ENCODE data around the gene SIX5.

The SIX5 gene

DNA sequence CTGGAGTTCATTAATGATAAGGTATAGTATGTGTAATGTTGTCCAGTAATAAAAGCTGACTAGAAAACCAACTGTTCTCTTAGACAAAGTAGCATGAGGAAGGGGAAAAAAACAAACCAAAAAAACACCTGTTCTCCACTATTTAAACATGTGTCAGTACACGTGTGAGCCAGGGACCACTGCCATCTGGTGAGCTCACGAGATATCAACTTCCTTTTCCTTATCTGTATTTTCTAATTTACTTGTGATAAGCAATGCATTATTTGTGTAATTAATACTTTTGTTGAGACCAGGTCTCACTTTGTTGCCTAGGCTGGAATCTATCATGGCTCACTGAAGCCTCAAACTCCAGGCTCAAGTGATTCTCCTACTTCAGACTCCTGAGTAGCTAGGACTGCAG lies 4.3 kb upstream of the SIX5 start:
- DNase-seq (ENCODE audit: low read depth in 2 of 2): no peak

DNA sequence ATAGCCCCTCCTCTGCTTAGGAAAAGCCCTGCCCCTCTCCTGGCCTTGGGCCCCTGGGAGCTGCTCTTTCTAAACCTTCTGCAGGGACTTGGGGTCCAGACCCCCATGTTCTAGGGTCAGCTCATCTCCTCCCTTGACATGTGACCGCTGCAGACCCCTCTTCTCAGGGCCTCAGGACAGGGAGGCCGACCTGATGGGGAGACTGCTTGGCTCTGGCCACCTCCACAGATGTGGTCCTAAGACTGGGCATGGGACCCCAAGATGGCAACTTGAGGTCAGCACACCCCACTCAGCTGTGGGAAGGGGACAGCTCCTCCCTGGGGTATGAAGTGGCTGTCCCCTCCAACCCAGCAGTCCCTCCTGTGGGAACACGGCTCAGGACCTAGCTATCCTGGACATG lies 3.9 kb upstream of the SIX5 start:
- DNase-seq (ENCODE audit: low read depth in 2 of 2): no peak

DNA sequence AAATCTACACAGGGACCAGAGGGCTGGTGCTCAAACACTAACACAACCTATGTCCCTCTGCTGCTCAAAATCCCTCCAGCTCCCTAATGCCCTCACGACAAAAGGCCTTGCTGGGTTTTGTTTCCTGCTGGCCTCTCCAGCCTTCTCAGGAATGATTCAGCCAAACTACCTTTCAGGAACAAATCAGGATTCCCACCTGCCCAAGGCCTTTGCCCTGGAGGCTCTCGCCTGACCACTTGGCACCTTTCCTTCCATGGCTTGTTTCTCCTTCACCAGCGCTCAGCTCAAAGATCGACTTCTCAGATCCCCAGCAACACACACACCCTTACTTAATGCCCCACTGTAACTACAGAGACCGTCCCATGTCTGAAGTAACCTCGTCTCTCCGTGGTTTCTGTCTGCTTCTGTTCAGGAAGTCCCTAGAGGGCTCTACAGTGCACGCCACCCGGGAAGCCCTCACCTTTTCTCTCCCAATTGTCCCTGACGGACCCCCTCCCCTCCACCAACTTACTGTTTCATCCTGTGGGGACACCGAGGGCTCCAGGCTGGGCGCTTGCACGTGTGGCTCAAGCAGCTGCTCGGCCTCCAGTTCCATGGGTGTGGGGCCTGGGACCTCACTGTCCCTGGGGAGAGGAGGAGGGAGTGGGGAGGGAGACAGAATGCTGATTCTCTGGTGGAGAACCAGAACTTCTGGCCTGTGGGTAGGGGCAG lies 3.2 kb upstream of the SIX5 start:
- DNase-seq (ENCODE audit: low read depth in 2 of 2): no peak

DNA sequence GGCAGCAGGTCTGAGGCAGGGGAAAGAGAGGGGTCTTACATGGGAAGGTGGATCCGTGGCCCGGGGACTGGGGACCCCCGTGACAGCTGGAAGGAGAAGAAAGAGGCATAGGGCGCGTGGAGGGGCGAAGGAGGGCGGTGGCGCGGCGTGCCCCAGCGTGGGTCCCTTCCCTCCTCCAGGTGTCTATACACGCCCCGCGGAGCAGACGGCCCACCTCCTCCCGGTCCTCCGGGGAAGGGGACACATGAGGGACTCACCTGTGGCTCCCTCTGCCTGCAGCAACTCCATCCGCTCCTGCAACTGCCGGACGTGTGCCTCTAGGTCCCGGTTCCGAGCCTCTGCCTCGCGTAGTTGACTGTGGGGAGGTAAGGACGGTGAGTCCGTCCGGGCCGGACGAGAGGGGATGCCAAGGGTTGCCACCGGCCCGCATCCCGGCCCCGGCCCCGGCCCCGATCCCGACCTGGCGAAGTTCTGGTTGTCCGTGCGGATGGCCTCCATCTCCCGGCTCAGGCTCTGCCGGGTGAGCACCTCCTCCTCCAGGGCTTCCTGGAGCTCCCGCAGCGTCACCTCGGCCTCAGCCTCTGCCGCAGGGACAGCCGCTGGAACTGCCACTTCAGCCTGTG lies 2.4 kb upstream of the SIX5 start:
- DNase-seq (ENCODE audit: low read depth in 2 of 2): no peak

DNA sequence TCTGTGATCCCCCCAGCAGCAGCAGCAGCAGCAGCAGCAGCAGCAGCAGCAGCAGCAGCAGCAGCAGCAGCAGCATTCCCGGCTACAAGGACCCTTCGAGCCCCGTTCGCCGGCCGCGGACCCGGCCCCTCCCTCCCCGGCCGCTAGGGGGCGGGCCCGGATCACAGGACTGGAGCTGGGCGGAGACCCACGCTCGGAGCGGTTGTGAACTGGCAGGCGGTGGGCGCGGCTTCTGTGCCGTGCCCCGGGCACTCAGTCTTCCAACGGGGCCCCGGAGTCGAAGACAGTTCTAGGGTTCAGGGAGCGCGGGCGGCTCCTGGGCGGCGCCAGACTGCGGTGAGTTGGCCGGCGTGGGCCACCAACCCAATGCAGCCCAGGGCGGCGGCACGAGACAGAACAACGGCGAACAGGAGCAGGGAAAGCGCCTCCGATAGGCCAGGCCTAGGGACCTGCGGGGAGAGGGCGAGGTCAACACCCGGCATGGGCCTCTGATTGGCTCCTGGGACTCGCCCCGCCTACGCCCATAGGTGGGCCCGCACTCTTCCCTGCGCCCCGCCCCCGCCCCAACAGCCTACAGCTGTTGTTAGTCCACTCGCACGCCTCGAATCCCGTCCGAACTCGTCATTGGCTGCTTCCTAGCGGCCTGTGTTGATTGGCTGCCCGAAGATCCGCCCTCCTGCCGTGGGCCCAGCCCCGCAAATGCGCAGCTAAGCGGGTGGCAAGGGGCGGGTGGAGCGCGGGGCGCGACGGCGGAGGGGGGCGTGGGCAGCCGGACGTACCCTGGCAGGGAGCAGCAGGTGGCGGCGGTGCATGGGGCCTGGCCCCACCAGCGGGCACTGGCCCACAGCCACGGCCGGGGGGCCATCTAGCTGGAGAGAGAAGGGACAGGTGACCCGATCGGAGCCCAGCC lies 1.4 kb upstream of the SIX5 start:
- DNase-seq (ENCODE audit: low read depth in 2 of 2): peak; percentile 80 to 82

DNA sequence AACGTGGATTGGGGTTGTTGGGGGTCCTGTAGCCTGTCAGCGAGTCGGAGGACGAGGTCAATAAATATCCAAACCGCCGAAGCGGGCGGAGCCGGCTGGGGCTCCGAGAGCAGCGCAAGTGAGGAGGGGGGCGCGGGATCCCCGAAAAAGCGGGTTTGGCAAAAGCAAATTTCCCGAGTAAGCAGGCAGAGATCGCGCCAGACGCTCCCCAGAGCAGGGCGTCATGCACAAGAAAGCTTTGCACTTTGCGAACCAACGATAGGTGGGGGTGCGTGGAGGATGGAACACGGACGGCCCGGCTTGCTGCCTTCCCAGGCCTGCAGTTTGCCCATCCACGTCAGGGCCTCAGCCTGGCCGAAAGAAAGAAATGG lies 754 bp upstream of the SIX5 start:
- DNase-seq (ENCODE audit: low read depth in 2 of 2): peak in 1 of 2 donors; percentile 20

DNA sequence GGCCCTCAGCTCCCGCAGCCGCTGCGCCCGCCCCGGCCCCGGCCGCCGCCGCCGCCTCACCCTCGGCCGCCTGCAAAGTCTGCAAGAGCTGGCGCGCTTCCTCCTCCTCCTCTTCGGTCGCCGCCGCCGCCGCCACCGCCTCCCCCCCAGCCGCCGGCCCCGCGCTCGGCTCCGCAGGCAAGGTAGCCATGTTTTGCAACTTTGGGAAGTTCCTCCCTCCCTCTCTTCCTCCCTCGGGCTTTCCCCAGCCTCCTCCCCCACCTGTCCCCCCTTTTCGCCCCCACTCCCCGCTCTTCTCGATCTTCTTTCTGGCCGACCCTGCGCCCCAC lies 433 bp downstream of the SIX5 start:
- DNase-seq (ENCODE audit: low read depth in 2 of 2): no peak

DNA sequence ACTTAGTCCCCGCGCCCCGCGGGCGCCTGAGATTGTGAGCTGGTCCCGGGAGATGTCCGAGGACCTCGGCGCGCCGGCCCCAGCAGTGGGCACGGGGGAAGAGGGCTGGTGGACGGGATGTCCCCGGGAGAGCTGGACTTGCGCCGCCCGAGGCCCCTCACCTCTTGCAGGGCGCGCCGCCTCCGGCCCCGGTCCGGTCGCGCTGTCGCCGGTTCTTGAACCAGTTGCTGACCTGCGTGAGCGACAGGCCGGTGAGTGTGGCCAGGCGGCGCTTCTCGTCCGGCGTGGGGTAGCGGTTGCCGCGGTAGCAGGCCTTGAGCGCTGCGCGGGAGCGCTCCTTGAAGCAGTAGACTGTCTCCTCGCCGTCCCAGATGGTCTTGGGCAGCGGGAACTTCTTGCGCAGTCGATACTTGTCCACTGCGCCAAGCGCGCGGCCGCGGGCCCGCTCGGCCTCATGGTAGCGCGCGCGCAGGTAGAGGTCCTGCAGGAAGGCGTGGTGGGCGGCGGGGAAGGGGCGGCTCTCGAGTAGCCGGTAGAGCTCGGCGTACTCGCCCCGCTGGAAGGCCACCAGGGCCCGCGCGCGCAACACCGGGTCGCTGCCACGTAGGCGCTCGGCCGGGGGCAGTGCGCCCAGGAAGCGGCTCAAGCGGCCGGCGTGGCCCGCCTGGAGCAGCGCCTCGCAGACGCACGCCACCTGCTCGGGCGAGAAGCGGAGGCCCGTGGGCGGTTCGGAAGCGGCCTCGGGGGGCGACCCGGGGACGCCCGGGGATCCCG lies 984 bp downstream of the SIX5 start:
- no peak for DNase-seq (ENCODE audit: low read depth in 2 of 2)

DNA sequence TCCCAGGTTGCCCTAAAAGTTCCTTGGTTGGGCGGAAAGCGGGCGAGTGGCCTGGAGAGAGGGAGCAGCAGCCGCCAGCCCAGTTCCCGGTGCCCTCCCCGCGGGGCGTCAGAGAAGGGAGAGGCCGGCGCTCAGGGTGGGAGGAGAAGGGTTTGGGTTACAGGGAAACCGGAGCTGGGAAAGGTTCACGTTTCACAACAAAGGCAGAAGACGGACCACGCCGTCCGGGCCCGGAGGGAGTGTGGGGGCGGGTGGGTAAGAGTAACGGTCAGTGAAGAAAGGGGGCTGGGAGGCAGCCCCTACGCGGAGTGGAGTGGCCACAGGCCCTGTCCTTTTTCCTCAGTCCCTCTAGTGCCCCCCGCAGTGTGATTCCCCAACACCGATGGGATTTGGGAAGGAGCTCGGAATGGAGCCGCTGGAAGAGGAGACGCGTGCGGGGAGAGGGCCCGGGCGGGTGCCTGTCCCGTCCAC lies 1.6 kb downstream of the SIX5 start:
- no peak for DNase-seq (ENCODE audit: low read depth in 2 of 2)

DNA sequence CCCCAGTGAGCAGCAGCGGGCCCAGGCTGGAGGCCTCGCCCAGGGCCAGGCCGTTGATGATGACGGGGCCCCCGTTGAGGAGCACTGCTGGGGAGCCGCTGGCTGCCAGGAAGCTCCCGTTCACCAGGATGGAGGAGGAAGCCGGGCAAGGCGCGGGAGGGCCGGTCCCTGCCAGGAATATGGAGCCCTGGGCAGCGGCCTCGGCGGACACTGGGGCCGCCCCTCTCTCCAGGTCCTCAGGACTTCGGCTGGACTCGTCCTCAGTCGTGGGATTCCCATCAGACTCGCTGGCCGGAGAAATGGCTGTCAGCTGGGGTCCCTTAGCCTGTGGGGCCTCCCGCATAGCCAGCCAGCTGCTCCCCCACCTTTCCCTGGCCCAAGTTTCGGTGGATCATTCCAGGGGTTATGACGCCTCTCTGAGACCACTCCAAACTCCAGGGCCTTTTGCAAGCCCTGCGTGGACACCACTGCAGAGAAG lies 2.1 kb downstream of the SIX5 start:
- no peak for DNase-seq (ENCODE audit: low read depth in 2 of 2)

DNA sequence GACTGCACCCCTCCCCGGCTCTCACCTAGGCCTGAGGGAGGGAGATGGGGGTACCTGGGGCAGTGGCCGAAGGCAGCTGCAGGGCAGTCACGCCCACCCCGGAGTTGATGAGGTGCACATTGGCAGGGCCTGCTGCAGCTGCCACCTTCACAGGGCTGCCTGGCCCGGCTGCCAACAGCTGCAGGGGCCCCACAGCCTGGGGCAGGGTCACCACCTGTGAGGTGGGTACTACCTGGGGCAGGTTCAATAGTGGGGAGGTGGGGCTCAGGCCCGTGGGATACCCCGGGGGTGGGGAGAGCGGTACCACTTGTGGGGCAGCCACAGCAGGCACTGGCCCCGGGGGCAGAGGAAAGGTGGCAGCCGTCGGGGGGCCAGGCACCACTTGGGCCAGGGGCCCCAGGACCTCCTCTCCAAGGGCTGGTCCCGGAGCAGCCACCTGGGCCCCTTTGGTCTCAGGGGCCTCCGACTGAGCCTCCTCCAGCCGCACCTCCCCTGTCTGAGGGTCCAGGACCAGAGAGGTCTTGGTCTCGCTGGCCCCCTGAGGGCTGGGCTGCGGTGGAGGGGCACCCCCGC lies 2.7 kb downstream of the SIX5 start:
- no peak for DNase-seq (ENCODE audit: low read depth in 2 of 2)

DNA sequence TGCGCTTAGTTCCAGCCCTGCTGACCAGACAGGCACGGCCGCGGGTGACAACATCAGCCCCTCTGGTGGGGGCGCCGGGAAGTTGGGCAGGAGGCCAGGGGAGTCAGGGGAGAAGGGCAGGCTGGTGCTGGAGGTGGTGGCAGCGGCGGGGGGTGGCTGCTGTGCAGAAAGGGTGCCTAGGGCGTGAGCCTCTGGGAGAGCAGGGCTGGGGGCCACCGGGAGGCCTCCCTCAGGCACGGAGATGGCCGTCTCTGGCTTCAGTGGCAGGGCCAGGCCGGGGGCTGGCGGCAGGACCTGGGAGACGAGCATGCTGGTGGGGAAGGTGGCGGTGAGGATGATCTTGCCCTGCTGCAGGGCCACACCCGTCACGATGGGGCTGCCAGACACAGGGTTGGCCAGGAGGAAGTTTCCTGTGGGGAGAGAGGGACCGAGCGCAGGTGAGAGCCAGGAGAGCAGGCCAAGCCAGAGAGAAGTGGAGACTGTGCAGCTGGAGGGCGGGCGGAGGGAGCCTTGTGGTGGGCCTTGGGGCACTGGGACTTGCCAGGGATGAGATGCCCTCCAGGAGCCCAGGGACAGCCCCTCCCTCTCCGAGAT lies 3.3 kb downstream of the SIX5 start:
- no peak for DNase-seq (ENCODE audit: low read depth in 2 of 2)

DNA sequence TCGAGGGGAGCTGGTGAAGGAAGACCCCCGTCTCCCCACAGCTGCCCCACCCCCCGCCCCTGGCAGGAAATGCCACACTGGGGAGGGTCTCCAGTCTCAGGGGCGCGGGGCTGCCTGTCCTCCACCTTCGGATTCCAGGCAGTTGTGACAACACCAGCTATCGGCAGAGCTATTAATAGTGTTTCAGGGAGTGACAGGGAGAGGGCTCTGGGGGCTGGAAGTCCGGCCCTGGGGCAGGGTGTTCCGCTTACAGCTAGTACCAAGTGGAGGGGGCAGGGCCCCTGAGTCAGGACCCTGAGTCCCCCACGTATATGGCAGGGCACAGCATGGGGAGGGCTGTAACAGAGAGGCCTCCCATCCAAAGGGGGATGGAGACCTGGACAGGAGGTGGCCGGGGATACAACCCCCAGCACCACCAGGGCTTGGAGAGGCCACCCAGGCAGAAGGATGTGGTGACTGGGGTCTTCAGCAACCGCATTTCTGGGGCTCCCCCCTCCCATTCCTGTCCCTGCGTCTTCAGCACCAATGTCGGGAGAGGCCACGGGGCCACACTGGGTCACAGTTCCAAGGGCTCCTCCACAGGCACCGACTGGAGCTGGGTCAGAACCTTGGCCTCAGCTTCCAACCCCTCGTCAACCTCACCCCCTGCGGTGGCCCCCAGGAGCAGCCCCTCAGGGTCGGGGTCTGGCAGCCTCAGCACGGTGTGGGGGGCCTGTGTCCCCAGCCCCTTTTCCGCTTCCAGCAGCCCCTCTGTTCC lies 3.9 kb downstream of the SIX5 start:
- no peak for DNase-seq (ENCODE audit: low read depth in 2 of 2)

DNA sequence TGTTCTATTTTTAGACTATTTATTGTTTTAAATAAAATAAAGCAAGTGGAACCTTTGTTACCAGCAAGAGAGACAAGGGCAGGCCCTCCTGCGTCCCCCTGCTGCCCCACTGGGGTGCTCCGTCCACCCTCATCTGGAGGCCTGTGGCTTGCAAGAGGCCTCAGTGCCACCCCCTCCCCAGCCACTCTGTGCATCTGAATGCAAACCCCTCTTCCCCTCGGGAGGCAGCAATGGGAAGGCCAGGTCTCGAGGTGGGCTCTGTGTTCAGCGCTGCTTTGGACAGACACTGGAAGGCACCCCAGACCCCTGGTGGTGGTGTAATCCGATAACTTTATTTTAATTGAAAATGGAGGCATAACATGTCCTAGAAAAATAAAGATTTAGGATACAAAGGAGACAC lies 4.6 kb downstream of the SIX5 start:
- no peak for DNase-seq (ENCODE audit: low read depth in 2 of 2)

DNA sequence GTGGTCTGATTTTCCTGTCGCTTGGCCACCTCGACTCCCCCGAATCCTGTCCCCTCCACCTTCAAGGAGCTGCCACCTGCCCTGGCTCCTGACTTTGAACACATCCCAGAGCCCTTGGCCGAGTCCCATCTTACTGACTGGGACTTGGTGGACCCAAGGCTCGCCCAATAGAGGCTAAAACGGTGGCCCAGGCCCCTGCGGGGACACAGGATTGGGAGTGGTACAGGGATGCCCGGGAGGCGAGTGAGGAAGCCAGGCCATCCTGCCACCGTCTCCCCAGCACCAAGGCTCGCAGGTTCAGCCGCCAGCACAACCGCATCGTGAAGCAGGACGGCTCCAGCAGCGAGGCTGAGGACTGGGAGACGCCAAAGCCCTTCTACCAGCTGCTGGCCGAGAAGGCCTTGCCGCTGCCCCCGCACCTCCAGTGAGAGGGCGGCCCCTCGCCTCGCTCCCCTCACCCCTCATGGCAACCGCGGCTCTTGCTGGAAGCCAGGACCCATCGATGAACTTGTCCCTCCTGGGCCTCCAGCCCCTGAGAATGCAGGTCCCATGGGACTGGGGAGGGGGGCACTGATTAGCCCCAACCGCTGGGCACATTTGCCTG lies 5.3 kb downstream of the SIX5 start:
- no peak for DNase-seq (ENCODE audit: low read depth in 2 of 2)

DNA sequence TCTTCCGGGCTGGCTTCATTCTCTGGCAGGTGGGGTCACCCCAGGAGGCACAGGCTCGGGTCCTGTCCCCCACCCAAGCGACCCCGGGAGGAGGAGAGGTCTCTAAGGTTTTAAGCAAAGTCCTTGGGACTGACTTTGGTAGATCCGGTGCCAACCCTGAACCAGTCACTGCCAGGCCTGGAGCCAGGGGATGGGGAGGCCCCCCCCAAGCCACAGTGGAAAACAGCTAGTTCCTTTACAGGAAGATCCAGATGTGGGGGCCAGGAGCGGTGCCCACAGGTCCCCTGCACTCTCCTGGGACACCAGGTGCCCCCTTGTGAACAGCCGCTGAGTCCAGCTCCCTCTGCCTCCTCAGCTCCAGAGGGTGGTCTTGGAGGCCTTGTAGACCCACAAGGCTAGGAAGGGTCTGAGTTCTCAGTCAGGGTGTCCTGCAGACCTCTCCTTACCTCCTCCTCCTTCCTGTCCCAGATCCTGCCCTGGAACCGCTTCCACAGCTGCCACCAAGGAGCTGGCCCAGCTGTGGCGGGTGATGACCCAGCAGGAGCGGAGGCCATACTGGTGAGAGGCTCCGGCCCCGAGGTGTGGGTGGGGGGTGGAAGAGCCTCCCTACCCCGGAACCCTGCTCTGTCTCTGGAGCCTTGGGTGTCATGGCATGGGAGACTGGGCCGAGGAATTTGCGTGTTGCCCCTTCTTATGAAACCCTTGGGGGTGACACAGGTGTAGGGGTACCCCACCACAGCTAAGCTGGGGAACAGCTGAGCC lies 6.0 kb downstream of the SIX5 start:
- DNase-seq (ENCODE audit: low read depth in 2 of 2): no peak

DNA sequence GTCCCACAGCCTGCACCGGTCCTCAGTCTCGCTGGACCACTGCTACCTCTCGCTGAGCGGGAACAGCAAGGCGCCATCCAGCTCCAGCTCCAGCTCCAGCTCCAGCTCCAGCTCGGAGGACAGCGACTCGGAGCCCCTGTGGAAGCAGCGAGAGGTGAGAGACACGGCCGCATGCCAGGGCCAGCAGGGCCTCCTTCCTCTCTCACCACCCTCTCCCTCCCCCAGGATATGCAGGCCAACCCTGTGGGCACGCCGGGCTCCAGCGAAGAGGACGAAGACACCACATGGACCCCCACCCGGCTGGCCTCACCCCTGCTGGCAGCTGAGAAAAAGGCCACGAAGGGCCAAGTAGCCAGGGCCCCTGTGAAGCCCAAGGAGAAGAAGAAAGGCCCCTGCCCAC lies 7.3 kb downstream of the SIX5 start:
- DNase-seq (ENCODE audit: low read depth in 2 of 2): no peak

DNA sequence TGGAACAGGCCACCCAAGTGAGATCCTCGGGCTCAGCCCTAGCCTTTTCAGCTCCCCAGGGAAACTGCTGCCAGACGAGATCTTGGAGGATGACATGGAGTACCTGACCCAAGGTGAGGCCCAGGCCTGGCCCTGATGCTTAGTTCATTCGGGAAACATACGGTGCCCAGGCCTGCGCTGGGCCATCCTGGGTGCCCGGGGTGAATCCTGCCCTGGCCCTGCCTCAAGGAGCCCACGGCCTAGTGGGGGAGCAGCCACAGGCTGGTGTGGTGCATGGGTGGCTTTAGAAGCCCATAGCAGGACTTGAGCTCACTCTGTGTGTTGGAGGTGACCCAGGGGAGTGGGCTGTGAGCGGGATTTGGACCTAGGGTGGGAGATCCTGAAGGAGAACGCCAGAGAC lies 10.1 kb downstream of the SIX5 start:
- DNase-seq (ENCODE audit: low read depth in 2 of 2): no peak

DNA sequence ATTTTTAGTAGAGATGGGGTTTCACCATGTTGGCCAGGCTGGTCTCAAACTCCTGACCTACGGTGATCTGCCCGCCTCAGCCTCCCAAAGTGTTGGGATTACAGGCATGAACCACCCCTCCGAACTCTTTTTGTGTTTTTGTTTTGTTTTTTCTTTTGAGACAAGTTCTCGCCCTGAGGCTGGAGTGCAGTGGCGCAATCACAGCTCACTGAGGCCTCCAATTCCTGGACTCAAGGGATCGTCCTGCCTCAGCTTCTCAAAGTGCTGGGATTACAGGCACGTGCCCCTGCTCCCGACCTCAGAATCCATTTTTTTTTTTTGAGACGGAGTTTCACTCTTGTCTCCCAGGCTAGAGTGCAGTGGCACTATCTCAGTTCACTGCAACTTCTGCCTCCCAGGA lies 11.4 kb downstream of the SIX5 start:
- DNase-seq (ENCODE audit: low read depth in 2 of 2): no peak
